ENCODE measurements around the gene SUFU.
A peak's percentile ranks its signal among the peaks of the same experiment; 100 is the strongest.

Gene SUFU

DNA sequence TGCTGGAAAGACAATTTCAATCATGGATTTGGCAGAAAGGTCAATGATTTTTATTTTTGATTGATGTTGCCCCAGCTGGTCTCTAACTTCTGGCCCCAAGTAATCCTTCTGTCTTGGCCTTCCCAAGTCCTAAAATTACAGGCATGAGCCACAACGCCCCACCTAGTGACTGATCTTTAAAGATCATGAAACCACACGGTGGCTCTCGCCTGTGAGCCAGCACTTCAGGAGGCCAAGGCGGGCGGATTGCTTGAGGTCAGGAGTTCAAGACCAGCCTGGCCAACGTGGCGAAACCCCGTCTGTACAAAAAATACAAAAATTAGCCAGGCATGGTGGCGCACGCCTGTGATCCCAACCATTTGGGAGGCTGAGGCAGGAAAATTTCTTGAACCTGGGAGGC, 39.8 kb upstream of the SUFU start:
- DNase-seq (ENCODE audit: insufficient read length, low spot score) (no peak), FAIRE-seq (no peak)
- TF ChIP-seq POLR2AphosphoS5 (IDR thresholded peaks at IDR 0.05; ENCODE audit: low read depth, low read length) (no peak), TAF1 (IDR thresholded peaks at IDR 0.05; ENCODE audit: low read depth, low read length) (no peak), POLR2A (IDR thresholded peaks at IDR 0.05; ENCODE audit: low read depth, low read length) (no peak), POU2F2 (IDR thresholded peaks at IDR 0.05; ENCODE audit: low read depth, low read length) (no peak), SPI1 (IDR thresholded peaks at IDR 0.05; ENCODE audit: low read depth, low read length) (no peak), PAX5 (IDR thresholded peaks at IDR 0.05; ENCODE audit: insufficient read depth, low read length, severe bottlenecking) (no peak)

DNA sequence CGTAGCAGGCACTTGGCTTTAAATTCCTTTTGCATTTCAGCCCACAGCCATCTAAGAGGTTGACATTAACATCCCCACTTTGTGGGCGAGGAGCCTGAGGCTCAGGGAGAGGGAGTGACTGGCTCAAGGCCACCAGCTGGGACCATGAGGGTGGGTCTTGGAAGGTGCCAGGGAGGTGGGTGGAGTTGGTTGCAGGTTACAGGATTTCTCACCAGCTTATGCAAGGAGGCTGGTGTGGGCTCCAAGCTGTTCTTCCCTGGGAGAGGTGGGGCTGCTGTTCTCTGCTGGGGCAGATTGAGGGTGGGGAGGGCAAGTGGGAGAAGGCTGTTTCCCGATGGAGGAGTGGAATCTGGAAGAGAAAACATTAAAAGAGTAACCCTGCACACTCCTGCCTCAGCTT, 38.3 kb upstream of the SUFU start:
- no peak for DNase-seq (ENCODE audit: insufficient read length, low spot score)
- no peak for TF ChIP-seq SPI1 (IDR thresholded peaks at IDR 0.05; ENCODE audit: low read depth, low read length)
- no peak for TF ChIP-seq POLR2AphosphoS5 (IDR thresholded peaks at IDR 0.05; ENCODE audit: low read depth, low read length)
- TF ChIP-seq POU2F2 (IDR thresholded peaks at IDR 0.05; ENCODE audit: low read depth, low read length) = no peak
- no peak for TF ChIP-seq TAF1 (IDR thresholded peaks at IDR 0.05; ENCODE audit: low read depth, low read length)
- no peak for TF ChIP-seq POLR2A (IDR thresholded peaks at IDR 0.05; ENCODE audit: low read depth, low read length)
- TF ChIP-seq PAX5 (IDR thresholded peaks at IDR 0.05; ENCODE audit: insufficient read depth, low read length, severe bottlenecking) = no peak
- no peak for FAIRE-seq

DNA sequence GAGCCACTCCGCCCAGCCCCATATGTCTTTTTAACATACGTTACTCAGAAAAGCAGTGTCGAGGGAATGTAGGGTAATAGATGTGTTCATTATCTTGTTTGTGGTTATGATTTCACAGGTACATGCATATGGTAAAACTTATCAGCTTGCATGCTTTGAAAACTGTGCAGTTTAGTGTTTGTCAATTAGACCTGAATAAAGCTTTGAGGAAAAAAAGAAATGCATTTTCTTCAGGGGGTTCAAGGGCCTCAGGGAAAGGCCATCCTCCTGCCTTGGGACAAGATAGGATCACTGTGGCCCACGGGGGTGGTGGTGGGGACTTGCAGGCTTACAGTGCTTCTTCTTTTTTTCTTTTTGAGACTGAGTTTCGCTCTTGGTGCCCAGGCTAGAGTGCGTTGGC, 36.5 kb upstream of the SUFU start:
- no peak for FAIRE-seq

DNA sequence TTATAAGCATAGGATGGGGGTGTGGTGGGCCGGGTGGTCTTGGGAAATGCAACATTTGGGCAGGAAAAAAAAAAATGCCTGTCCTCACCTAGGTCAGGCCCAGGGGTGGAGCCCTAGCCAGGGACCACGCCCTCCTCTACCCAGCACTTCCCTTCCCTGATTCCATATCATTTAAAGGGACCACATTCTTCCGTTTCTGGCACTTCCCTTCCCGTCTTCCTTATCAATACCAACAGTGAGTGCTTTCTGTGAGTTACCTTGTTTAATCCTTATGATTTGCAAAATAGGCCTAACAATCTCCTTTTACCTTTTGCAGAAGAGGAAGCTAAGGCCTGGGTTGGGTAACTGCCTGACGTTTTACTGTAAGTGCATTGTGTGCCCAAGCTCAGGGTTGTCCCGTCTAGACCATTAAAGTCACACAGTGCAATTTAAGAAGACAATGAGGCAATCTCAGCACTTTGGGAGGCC, 35.8 kb upstream of the SUFU start:
- DNase-seq (ENCODE audit: insufficient read length, low spot score) = no peak
- FAIRE-seq = no peak
- TF ChIP-seq POLR2AphosphoS5 (IDR thresholded peaks at IDR 0.05; ENCODE audit: low read depth, low read length) (no peak), POLR2A (IDR thresholded peaks at IDR 0.05; ENCODE audit: low read depth, low read length) (no peak), POU2F2 (IDR thresholded peaks at IDR 0.05; ENCODE audit: low read depth, low read length) (no peak), PAX5 (IDR thresholded peaks at IDR 0.05; ENCODE audit: insufficient read depth, low read length, severe bottlenecking) (no peak), TAF1 (IDR thresholded peaks at IDR 0.05; ENCODE audit: low read depth, low read length) (no peak), SPI1 (IDR thresholded peaks at IDR 0.05; ENCODE audit: low read depth, low read length) (no peak)

More for the DNA sequence above, 36.5 kb upstream of the SUFU start:
- TF ChIP-seq PAX5 (IDR thresholded peaks at IDR 0.05; ENCODE audit: insufficient read depth, low read length, severe bottlenecking) (no peak), POLR2A (IDR thresholded peaks at IDR 0.05; ENCODE audit: low read depth, low read length) (no peak), POLR2AphosphoS5 (IDR thresholded peaks at IDR 0.05; ENCODE audit: low read depth, low read length) (no peak), POU2F2 (IDR thresholded peaks at IDR 0.05; ENCODE audit: low read depth, low read length) (no peak), SPI1 (IDR thresholded peaks at IDR 0.05; ENCODE audit: low read depth, low read length) (no peak), TAF1 (IDR thresholded peaks at IDR 0.05; ENCODE audit: low read depth, low read length) (no peak)
- DNase-seq (ENCODE audit: insufficient read length, low spot score) = no peak

DNA sequence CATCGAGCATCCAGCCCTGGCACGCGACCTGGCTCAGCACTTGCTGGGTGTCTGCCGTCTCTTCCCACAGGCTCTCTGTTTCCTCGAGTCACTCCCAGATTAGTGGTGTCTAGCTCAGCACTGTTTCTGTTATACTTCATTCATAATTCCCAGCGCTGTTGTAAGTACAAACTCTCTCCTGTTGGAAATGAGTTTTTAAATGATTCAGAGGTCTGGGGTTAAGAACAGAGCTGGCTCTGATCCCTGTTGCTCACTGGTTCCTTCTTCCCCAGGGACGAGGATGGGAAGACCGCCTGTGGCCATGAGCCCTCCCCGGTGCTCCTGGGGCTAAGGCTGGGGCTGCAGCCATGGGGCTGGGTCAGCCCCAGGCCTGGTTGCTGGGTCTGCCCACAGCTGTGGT, 35.1 kb upstream of the SUFU start:
- no peak for DNase-seq (ENCODE audit: insufficient read length, low spot score)
- TF ChIP-seq POLR2A (IDR thresholded peaks at IDR 0.05; ENCODE audit: low read depth, low read length) (no peak), SPI1 (IDR thresholded peaks at IDR 0.05; ENCODE audit: low read depth, low read length) (no peak), TAF1 (IDR thresholded peaks at IDR 0.05; ENCODE audit: low read depth, low read length) (no peak), PAX5 (IDR thresholded peaks at IDR 0.05; ENCODE audit: insufficient read depth, low read length, severe bottlenecking) (no peak), POLR2AphosphoS5 (IDR thresholded peaks at IDR 0.05; ENCODE audit: low read depth, low read length) (no peak), POU2F2 (IDR thresholded peaks at IDR 0.05; ENCODE audit: low read depth, low read length) (no peak)
- FAIRE-seq = no peak

DNA sequence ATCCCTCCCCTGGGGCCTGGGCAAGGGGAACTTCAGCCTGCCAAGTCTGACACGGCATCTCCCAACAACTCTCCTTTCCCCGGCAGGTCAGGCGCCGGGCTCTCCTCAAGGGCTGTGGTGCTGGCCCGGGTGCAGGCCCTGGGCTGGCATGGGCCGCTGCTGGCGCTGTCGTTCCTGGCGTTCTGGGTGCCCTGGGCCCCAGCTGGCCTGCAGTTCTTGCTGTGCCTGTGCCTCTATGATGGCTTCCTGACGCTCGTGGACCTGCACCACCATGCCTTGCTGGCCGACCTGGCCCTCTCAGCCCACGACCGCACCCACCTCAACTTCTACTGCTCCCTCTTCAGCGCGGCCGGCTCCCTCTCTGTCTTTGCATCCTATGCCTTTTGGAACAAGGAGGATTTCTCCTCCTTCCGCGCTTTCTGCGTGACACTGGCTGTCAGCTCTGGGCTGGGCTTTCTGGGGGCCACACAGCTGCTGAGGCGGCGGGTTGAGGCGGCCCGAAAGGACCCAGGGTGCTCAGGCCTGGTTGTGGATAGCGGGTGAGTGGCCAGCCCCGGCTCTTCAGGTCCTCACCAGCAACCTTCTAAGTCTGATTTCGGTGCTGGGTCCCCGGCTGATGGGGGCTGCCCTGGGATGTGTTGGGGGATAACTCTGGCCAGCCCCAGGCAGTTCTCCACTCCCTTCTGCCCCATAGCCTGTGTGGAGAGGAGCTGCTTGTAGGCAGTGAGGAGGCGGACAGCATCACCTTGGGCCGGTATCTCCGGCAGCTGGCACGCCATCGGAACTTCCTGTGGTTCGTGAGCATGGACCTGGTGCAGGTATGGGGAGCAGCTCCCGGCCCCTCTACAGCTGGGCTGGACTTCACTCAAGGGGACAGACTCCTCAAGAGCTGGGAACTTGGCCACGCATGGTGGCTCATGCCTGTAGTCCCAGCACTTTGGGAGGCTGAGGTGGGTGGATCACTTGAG, 32.9 kb upstream of the SUFU start:
- FAIRE-seq (no peak), DNase-seq (ENCODE audit: insufficient read length, low spot score) (no peak)
- TF ChIP-seq POLR2A (IDR thresholded peaks at IDR 0.05; ENCODE audit: low read depth, low read length) = no peak
- TF ChIP-seq TAF1 (IDR thresholded peaks at IDR 0.05; ENCODE audit: low read depth, low read length) = no peak
- no peak for TF ChIP-seq PAX5 (IDR thresholded peaks at IDR 0.05; ENCODE audit: insufficient read depth, low read length, severe bottlenecking)
- no peak for TF ChIP-seq POLR2AphosphoS5 (IDR thresholded peaks at IDR 0.05; ENCODE audit: low read depth, low read length)
- TF ChIP-seq POU2F2 (IDR thresholded peaks at IDR 0.05; ENCODE audit: low read depth, low read length) = no peak
- no peak for TF ChIP-seq SPI1 (IDR thresholded peaks at IDR 0.05; ENCODE audit: low read depth, low read length)

DNA sequence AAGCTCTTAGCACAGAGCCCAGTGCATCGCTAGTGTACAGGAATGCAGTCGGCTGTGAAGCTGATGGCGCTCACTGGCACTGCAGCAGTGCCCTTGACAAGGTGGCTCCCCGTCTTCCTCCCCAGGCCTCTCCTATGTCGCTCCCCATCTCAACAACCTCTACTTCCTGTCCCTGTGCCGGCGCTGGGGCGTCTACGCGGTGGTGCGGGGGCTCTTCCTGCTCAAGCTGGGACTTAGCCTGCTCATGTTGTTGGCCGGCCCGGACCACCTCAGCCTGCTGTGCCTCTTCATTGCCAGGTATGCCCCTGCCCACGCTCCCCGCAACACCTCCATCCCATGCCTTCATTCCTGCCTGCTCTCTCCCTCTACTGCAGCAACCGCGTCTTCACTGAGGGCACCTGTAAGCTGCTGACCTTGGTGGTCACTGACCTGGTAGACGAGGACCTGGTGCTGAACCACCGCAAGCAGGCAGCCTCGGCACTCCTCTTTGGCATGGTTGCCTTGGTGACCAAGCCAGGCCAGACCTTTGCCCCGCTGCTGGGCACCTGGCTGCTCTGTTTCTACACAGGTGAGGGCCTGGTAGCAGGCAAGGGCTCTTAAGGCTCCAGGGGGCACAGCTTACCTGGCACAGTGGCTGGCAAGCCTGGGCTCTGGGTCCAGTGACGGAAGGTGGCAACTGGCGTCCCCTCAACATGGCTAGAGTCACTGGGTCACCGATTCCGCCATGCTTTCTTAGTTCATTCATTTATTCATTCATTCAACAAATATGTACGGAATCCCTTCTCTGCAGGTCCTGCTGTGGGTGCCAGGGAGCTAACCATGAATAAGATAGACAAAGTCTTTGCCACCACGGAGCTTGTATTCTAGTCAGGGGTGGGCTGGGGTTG, 30.1 kb upstream of the SUFU start:
- no peak for DNase-seq (ENCODE audit: insufficient read length, low spot score)
- no peak for TF ChIP-seq POLR2A (IDR thresholded peaks at IDR 0.05; ENCODE audit: low read depth, low read length)
- TF ChIP-seq POLR2AphosphoS5 (IDR thresholded peaks at IDR 0.05; ENCODE audit: low read depth, low read length) = no peak
- TF ChIP-seq SPI1 (IDR thresholded peaks at IDR 0.05; ENCODE audit: low read depth, low read length) = no peak
- TF ChIP-seq PAX5 (IDR thresholded peaks at IDR 0.05; ENCODE audit: insufficient read depth, low read length, severe bottlenecking) = no peak
- TF ChIP-seq TAF1 (IDR thresholded peaks at IDR 0.05; ENCODE audit: low read depth, low read length) = no peak
- TF ChIP-seq POU2F2 (IDR thresholded peaks at IDR 0.05; ENCODE audit: low read depth, low read length) = no peak
- FAIRE-seq = no peak

DNA sequence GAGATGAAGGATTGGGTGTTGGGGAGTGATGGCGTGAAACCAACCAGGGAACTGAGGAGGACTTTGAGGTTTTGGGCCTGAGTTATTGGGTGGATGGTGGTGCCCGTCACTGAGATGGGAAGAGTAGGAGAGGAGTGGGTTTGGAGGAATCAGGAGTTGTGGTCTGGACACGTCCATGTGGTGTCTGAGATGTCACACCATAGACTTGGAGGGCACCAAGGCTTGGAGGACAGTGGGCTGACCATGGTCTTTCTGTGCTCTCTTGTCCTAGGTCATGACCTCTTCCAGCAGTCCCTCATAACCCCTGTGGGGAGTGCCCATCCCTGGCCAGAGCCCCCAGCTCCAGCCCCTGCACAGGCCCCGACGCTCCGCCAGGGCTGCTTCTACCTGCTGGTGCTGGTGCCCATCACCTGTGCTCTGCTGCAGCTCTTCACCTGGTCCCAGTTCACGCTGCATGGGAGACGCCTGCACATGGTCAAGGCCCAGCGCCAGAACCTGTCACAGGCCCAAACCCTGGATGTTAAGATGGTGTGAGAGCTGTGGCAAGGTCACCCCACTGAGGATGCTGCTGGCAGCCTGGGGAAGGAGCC, 28.2 kb upstream of the SUFU start:
- no peak for DNase-seq (ENCODE audit: insufficient read length, low spot score)
- no peak for FAIRE-seq
- TF ChIP-seq TAF1 (IDR thresholded peaks at IDR 0.05; ENCODE audit: low read depth, low read length) = no peak
- no peak for TF ChIP-seq POU2F2 (IDR thresholded peaks at IDR 0.05; ENCODE audit: low read depth, low read length)
- TF ChIP-seq POLR2AphosphoS5 (IDR thresholded peaks at IDR 0.05; ENCODE audit: low read depth, low read length) = 0 out of 2 replicates have a peak, but pooled peaks have one; percentile 28
- TF ChIP-seq POLR2A (IDR thresholded peaks at IDR 0.05; ENCODE audit: low read depth, low read length) = no peak
- no peak for TF ChIP-seq PAX5 (IDR thresholded peaks at IDR 0.05; ENCODE audit: insufficient read depth, low read length, severe bottlenecking)

Measured in GM12891 (cell line).